Stimulated activated naive CD4-positive, alpha-beta T cell treated with Interleukin-2 at 50 U/mL for 16 hours (primary cell): ENCODE data around the gene ADGRL1.

Source experiments
- DNase-seq: peaks from one replicate; lab custom pipeline; 2025; lab: John Stamatoyannopoulos, UW

Gene ADGRL1

DNA sequence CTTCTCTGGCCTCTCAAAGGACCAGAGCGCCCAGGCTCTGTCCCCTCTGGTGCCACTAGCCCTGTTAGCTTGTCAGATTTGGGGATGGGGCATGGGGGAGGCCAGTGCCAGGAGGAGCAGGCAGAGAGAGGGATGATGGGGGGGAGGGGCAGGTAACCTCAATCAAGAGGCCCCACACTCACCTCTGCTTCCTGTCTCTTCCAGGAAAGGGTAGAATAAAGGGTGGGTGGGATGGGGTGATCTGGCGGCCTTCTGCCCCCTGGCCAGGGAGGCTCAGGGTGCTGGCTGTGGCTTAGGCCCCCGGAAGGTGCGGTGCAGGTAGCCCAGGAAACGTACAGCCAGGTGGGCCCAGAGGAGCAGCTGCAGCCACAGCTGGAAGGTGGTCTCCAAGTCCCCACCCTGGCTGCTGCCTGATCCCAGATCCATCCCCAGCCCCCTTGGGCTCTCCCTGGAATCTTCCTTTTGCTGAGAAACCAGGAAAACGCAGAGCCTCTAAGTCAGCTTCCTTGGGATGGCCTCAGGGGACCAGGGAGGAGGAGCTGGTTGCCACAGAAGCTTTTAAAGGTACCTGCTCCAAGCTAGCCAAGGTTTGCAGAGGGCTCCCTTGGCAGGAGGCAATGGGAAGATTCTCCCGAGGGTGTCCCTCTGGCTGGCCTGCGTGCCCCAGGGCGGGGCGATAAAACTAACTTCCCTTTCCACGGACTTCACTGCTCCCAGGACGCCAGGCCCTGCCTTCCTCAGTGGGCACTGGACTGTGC lies 93.7 kb downstream of the ADGRL1 start:
- no peak for DNase-seq

DNA sequence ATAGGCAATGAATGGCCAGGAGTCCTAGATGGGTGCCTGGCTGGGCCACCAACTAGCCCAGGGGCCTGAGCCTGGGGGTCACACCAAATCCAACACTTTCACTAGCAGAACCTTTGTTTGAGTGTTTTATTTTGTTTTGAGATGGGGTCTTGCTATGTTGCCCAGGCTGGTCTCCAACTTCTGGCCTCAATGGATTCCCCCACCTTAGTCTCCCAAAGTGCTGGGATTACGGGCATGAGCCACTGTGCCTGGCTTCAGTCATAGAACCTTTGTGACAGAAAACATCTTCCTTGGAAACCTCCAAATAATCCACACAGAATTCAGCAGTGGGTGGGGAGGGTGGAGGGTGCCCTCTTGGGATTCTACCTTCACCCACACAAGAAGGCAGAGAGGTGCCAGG lies 94.5 kb downstream of the ADGRL1 start:
- no peak for DNase-seq

DNA sequence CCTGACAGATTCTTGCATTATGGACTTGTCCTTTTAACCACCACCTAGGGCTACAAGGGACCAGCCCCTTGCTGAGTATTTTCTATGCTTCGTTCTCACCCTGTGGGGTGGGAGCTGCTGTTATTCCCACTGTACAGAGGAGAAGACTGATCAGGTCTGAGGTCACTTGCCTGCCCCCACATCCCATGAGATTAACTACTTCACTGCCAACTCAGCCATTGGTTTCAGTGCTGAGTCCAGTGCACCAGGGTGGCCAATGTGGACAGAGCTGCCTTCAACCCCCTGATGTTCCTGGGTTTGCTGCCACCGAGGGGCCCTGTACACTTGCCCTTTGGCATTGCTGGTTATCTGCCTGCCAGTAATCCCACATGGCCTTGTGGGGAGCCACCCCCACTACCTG lies 95.3 kb downstream of the ADGRL1 start:
- no peak for DNase-seq

DNA sequence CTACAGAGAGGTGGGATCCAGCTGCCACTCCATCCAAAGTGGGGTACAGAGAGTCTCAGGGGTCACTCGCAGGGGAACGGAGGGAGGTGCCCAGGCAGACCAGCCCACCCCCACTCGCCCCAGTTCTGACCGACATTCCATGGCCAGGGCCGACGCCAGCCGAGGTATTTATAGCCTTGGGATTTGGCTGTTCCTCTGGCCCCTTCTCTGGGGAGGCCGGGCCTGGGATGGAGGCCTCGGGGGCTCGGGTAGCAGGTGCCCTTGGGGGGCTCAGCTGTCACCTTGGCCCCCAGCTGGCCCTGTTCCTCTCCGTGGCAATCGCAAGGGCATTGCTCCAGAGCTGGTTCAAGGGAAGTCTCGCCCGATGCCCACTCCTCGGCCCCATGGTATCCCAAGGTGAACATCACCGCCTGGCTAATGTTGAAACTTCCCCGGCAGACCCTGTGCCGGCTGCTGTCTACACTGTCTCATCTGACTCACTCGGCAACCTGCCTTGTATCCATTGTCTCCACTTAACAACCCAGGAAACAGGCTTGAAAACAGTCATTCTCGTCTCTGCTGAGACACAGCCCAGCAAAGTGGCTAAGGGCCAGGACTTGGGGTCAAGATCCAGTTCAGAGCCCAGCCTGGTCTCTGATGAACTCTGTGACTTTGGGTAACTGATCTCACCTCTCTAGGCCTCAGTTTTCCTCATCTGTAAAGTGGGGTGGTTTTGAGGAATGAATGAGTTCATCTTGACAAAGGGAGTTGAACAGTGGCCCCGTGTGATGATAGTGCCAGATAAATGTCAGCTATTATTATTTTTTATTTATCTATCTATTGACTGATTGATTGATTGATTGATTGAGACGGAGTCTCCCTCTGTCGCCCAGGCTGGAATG lies 98.1 kb downstream of the ADGRL1 start:
- no peak for DNase-seq

DNA sequence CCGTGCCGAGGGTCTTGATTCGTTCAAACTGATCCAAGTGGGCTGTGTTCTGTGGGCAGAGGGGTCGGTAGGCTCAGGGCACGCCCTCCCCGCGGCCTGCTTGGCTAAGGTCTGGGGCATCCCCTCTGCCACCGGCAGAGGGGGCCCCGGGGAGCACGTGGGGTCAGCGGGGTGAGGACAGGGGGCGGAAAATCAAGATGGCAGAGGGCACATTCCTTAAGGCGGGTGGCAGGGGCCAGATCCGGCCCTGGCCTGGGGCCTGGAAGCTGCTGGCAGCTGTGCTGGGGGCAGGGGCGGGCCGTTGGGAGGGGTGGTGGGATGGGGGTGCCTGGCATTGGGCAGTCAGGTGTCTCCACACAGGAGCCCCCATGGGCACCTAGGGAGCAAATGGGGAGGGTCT lies 99.1 kb downstream of the ADGRL1 start:
- DNase-seq: no peak

DNA sequence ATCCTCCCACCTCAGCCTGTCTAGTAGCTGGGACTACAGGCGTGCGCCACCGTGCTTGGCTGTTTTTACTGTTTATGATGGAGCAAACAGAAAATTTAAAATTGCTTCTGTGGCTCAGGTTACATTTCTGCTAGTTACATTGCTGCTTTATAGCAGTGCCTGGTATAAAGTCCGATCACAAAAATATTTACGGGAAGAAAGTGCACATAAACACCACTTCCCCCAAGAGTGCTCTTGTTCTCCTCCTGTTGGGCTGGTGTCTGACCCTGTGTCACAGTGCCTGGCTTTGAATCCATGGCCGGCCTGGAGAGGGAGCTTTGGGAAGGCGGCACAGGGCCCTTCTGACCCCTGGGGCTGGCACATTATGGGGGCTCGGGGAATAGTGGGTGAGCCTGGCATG lies 100.3 kb downstream of the ADGRL1 start:
- DNase-seq: no peak

DNA sequence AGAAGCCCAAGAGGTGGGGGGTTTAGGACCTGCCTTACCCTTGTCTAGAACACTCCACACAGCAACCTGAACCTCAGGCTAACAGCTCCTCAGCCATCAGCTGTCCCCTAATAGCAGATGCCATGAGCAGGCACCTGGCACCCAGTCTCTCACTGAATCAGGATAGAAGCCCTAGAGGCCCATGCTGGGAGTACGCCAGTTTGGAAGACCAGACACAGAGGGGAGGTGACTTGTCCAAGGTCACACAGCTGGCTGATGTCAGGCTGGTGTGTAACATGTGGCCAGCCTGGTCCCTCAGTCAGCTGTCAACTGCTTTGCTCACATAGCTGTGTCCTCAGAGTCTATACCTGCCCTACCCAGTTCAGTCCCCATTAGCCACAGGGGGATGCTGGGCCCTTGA lies 102.7 kb downstream of the ADGRL1 start:
- no peak for DNase-seq

DNA sequence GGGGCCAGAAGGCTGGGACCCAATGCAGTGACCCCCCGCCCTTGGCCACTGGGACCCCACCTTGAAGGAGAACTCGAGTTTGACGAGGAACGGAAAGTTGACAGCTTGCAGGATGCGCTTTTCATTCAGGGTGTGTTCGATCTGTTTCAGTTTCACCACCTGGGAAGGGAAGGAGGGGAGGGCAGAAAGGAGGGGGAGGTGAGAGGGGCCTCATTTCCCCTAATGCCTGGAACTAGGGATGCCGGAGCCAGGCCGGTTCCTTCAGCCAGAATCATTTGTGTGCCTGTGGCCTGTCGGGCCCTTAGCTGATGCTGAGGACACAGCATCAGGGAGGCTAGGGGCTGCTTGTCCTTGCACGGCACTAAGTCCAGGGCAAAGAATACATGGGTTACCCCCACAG lies 103.2 kb downstream of the ADGRL1 start:
- no peak for DNase-seq

DNA sequence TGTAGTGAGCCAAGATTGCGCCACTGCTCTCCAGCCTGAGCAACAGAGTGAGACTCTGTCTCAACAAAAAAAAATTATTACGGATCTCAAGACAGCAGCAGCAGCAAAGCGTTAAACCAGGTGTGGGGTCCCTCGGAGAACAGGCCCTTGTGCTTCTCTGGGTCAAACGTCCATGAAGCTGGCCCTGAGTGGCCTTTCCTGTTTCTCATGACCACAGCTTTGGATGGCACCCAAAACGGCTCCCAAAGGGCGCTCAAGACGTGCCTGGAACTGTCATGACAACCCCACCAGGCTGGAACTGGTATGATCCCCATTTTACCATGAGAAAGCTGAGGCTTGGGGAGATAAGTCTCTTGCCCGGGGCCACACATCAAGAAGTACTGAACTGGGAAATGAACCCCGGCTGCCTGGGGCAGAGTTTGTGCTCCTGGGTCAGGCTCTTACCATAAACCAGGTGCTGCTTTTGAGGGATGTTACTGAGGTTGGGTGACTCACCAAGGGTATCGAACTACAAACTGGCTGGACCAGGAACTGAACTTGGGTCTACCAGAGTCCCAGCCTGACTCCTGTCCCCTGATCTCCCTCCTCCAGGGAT lies 103.8 kb downstream of the ADGRL1 start:
- DNase-seq: no peak

DNA sequence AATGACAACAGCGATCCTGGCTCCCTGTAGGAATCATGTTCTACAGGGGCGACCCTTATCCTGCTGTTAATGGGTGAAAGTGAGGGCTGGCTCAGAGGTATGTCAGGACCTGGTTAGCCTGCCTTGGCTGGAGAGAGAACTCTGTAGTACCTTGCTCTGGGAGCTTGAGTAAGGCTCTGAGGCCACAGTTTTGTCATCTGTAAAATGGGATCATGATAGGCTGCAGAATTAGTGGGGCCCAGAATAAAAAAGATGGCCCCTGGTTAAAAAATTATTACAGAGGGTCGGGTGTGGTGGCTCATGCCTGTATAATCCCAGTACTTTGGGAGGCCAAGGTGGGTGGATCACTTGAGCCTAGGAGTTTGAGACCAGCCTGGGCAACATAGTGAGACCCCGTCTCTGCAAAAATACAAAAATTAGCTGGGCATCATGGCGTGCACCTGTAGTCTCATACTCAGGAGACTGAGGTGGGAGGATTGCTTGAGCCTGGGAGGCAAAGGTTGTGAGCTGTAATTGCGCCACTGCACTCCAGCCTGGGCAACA lies 104.9 kb downstream of the ADGRL1 start:
- no peak for DNase-seq
